ENCODE results near the gene MDFI.

- TF ChIP-seq TCF4 (CRISPR knock-in tag; IDR thresholded peaks at IDR 0.05; ENCODE audit: borderline replicate concordance) (no peak), GLIS3 (CRISPR knock-in tag; IDR thresholded peaks at IDR 0.05) (no peak), ZNF565 (CRISPR knock-in tag; conservative IDR thresholded peaks at IDR 0.05; ENCODE audit: low read depth) (no peak), RARB (CRISPR knock-in tag; IDR thresholded peaks at IDR 0.05) (no peak)
These were observed 50.1 kb downstream of the MDFI start for GRCh38 chr6:41688256-41688965.
